HT-29 (cell line): Measurements from ENCODE around the gene MRPS18A. TPM values are rescaled to one million over a fixed set of nuclear protein-coding genes. Genes with fewer than 3 reads are reported as not detected.
"Not testable (repeated sequence)": the region's sequence is repeated elsewhere in the genome, so short reads cannot be mapped to it uniquely, and the experiment has no call there.

ENCODE experiments used
- DNase-seq: peaks from one replicate; pipeline ENCODE4 v3.0.0-alpha.2; 2015; ENCODE audit warnings: low spot score
- total RNA-seq: library from RNA; depleted of rRNA; stranded (reverse); fragments of >200 nt; shearing (Covaris generic); gene quantifications from 2 replicates; pipeline ENCODE4 v1.2.3, GENCODE V29; 2014

Gene MRPS18A
- total RNA-seq, 1 experiment from 2014 or later = 125 TPM

GRCh38 chr6:43671011-43671800 is 16.4 kb downstream of the MRPS18A start:
- DNase-seq = no peak

- no peak for DNase-seq
Observed at GRCh38 chr6:43670623-43670986, 17.0 kb downstream of the MRPS18A start.

- DNase-seq = peak; percentile 27
Observed at GRCh38 chr6:43669922-43670622, 17.5 kb downstream of the MRPS18A start.

GRCh38 chr6:43669050-43669921 is 18.3 kb downstream of the MRPS18A start:
- no peak for DNase-seq

- peak; percentile 74 for DNase-seq
Observed at GRCh38 chr6:43668151-43669028, 19.2 kb downstream of the MRPS18A start.

- DNase-seq = peak; percentile 95
Observed at GRCh38 chr6:43667245-43668150, 20.1 kb downstream of the MRPS18A start.

GRCh38 chr6:43666196-43666920 is 21.2 kb downstream of the MRPS18A start:
- DNase-seq = no peak

GRCh38 chr6:43665376-43665775 is 22.2 kb downstream of the MRPS18A start:
- no peak for DNase-seq

- not testable (repeated sequence) for DNase-seq
Observed at GRCh38 chr6:43662948-43663347, 24.6 kb downstream of the MRPS18A start.

GRCh38 chr6:43658161-43658560 is 29.4 kb downstream of the MRPS18A start:
- DNase-seq = no peak

- DNase-seq = no peak
Observed at GRCh38 chr6:43657221-43657802, 30.3 kb downstream of the MRPS18A start.

- not testable (repeated sequence) for DNase-seq
Observed at GRCh38 chr6:43652822-43653221, 34.8 kb downstream of the MRPS18A start.

GRCh38 chr6:43648248-43648647 is 39.3 kb downstream of the MRPS18A start:
- DNase-seq = no peak

- no peak for DNase-seq
Observed at GRCh38 chr6:43647613-43648012, 40.0 kb downstream of the MRPS18A start.

- no peak for DNase-seq
Observed at GRCh38 chr6:43645613-43645964, 42.0 kb downstream of the MRPS18A start.

- DNase-seq = no peak
Observed at GRCh38 chr6:43644940-43645612, 42.5 kb downstream of the MRPS18A start, which contains the start of gene RSPH9. Gene RSPH9 (plus strand): TSS chr6:43645036. CDS start chr6:43645099, 63 bp downstream.

GRCh38 chr6:43639984-43640800 is 47.4 kb downstream of the MRPS18A start:
- no peak for DNase-seq
